Testis (tissue), 3 donors: ENCODE results near the gene ESR2. TPM values are rescaled to one million over a fixed set of nuclear protein-coding genes. Genes with fewer than 3 reads are reported as not detected.

Experiments
- DNase-seq: peaks from one replicate; pipeline ENCODE4 v3.0.0-alpha.2; 2019
- H3K27ac ChIP-seq, 2 donors: fragments of 200-600 bp; sonication (generic); one replicate each; pipeline ENCODE4 v1.5.1; 2019
- H3K27me3 ChIP-seq: fragments of 200-600 bp; sonication (generic); one replicate; pipeline ENCODE4 v1.5.1; 2019
- H3K36me3 ChIP-seq: fragments of 200-600 bp; sonication (generic); one replicate; pipeline ENCODE4 v1.5.1; 2017; ENCODE audit warnings: low read depth; ENCODE audit errors: missing control alignments
- H3K4me1 ChIP-seq: fragments of 200-600 bp; sonication (generic); one replicate; pipeline ENCODE4 v1.5.1; 2019
- H3K4me3 ChIP-seq, 2 donors: fragments of 200-600 bp; sonication (generic); one replicate each; pipeline ENCODE4 v1.5.1; 2017 to 2019
- H3K9me3 ChIP-seq: fragments of 200-600 bp; sonication (generic); one replicate; pipeline ENCODE4 v1.5.1; 2017
- POLR2A ChIP-seq: fragments of 450-650 bp; IDR thresholded peaks from one replicate; pipeline ENCODE4 v1.6.1; 2017; ENCODE audit warnings: antibody characterized with exemption, mild to moderate bottlenecking, moderate library complexity
- WGBS, 2 donors: methylation state at CpG; one replicate each; pipeline ENCODE4 v1.1.5; 2018; 5-methylcytosine and 5-hydroxymethylcytosine counted together
- intact Hi-C: fragments of 100-400 bp; cut with DNase I; formaldehyde crosslinking; loops from one replicate; pipeline ENCODE4 v1.15.1; 2023; ENCODE audit warnings: low total_unique reads
- polyA plus RNA-seq: library from polyadenylated mRNA; stranded (reverse); fragments of 350-450 nt; fragmentation: Illumina TruSeq; extraction: RNeasy Lipid Tissue Mini Kit (QIAGEN cat#74804); gene quantifications from one replicate; pipeline ENCODE4 v1.2.3, GENCODE V29; 2014; ENCODE audit warnings: low read depth, low replicate concordance; ENCODE audit not compliant: insufficient read depth
- total RNA-seq, 2 donors: library from RNA; depleted of rRNA; stranded (reverse); fragments of >200 nt; gene quantifications; one replicate each; pipeline ENCODE4 v1.2.3, GENCODE V29; 2016
- TF ChIP-seq, protein P1 (sequence below), 3 experiments: fragments of 450-650 bp in 2 of 3; fragments of 200-600 bp in 1 of 3; sonication (generic) in 1 of 3; IDR thresholded peaks; one replicate each; pipeline ENCODE4 v1.5.1; 2016 to 2019; ENCODE audit warnings: antibody characterized with exemption in 3 of 3, mild to moderate bottlenecking in 2 of 3, moderate library complexity in 1 of 3

The ESR2 gene
- total and polyA plus RNA-seq, 3 donors from 2014 or later: 17.2 to 33.3 (median 19.8) TPM

DNA sequence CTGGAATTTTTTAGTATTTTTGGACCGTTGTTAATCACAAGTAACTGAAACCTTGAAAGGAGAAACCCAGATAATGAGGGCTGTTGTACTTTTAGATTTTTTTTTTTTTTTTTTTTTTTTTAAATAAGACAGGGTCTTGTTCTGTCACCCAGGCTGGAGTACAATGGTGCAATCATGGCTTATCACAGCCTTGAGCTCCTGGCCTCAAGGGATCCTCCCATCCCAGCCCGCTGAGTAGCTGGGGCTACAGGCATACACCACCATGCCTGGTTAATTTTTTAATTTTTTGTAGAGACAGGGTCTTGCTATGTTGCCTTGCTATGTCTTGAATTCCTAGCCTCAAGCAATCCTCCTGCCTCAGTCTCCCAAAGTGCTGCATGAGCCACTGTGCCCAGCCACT is 229.7 kb downstream of the ESR2 start:
- Histone ChIP-seq H3K36me3 (no peaks in the 10 kb centered on the region), H3K9me3 (no peaks in the 10 kb centered on the region), H3K27ac (no peak overlapping the region), H3K27me3 (no peaks in the 10 kb centered on the region), H3K4me3 (no peak overlapping the region), H3K4me1 (peaks cover 15% of the 10 kb centered on the region)
- DNase-seq: peak; percentile 70
- 73 to 83% methylated on average over 2 of the region's 2 CpGs for WGBS, 2 donors
- intact Hi-C loops: no loop called here
- TF ChIP-seq, protein P1, sequence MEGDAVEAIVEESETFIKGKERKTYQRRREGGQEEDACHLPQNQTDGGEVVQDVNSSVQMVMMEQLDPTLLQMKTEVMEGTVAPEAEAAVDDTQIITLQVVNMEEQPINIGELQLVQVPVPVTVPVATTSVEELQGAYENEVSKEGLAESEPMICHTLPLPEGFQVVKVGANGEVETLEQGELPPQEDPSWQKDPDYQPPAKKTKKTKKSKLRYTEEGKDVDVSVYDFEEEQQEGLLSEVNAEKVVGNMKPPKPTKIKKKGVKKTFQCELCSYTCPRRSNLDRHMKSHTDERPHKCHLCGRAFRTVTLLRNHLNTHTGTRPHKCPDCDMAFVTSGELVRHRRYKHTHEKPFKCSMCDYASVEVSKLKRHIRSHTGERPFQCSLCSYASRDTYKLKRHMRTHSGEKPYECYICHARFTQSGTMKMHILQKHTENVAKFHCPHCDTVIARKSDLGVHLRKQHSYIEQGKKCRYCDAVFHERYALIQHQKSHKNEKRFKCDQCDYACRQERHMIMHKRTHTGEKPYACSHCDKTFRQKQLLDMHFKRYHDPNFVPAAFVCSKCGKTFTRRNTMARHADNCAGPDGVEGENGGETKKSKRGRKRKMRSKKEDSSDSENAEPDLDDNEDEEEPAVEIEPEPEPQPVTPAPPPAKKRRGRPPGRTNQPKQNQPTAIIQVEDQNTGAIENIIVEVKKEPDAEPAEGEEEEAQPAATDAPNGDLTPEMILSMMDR (IDR thresholded peaks at IDR 0.05): no peak
- TF ChIP-seq POLR2A: no peak

DNA sequence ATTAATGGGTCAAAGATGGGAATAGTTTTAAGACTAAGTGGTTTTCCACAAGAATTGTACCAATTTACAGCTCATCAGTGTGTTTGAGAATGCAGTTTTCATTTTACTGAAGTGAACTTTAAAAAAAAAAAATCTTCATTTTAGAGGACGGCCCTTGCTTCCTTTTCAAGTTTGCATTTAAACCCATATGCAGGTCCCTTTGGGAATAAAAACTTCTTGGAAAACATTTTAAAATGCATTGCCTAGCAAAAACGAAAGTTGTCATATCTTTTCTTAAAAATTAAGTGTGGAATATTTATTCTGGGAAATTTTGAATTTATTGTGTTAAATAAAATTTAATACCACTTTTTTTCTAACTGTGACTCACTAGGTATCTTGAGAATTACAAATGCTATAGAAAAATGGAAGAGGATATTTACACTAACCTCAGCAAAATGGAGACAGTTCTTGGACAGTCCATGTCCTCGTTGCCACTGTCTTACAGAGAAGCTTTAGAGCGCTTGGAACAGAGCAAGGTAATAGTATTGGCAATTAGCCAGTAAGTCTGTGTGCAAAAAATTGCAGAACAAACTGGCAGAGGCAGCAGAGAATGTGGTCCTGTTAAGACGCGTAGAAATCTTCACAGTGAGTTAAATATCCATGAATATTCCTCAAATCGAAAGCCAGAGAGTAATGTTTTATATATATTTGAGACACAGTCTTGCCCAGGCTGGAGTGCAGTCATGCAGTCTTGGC is 231.6 kb downstream of the ESR2 start:
- TF ChIP-seq, protein P1 (IDR thresholded peaks at IDR 0.05): no peak
- no peak for TF ChIP-seq POLR2A
- Histone ChIP-seq H3K36me3 (no peaks in the 10 kb centered on the region), H3K9me3 (no peaks in the 10 kb centered on the region), H3K4me3 (no peak overlapping the region), H3K27me3 (no peaks in the 10 kb centered on the region), H3K27ac (no peak overlapping the region), H3K4me1 (no peaks in the 10 kb centered on the region)
- no peak for DNase-seq
- WGBS, 2 donors: 41 to 55% methylated on average over 7 of the region's 7 CpGs
- intact Hi-C loops: no loop called here

DNA sequence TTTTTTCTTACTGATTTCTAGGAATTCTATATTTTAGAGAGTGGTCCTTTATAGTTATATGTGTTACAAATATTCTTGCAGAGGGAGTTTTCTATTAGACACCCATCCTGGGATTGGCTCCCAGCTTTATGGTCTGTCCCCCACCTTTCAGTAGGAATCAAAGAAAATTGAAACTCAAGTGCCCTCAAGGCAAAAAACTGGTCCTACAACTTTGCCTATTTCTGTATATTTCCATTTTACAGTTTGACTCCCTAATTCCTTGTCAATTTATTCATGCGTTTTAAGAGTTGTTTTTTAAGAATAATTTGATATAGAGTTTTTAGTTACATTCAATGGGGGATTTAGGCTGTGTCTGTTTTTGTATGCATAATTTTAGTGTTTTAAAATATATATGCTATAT is 232.5 kb downstream of the ESR2 start:
- TF ChIP-seq POLR2A: no peak
- TF ChIP-seq, protein P1 (IDR thresholded peaks at IDR 0.05): no peak
- intact Hi-C loops: no loop called here
- H3K27ac ChIP-seq: no peak overlapping the region
- no peak overlapping the region for H3K4me3 ChIP-seq
- no peaks in the 10 kb centered on the region for H3K9me3 ChIP-seq
- 95 to 96% methylated on average over 1 of the region's 1 CpG for WGBS, 2 donors
- H3K4me1 ChIP-seq: no peaks in the 10 kb centered on the region
- H3K27me3 ChIP-seq: no peaks in the 10 kb centered on the region
- no peaks in the 10 kb centered on the region for H3K36me3 ChIP-seq
- DNase-seq: no peak

DNA sequence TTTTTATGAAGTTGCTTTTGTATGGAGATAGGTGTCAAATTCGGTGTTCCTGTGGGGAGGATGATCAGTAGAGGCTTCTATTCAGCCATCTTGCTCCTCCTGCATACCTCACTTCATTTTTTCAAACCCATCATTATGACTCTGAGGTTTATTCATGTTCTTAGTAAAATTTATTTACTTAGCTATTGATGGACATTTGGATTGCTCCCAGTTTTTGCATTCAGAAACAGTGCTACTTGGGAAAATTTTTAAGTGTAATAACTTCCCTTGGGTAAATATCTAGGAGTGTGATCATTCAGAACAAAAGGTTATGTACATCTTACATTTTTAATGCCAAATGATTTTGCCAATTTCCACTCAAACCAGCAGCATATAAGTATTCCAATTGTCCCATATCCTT is 233.1 kb downstream of the ESR2 start:
- intact Hi-C loops: no loop called here

More for the DNA sequence above, 233.1 kb downstream of the ESR2 start:
- Histone ChIP-seq H3K27me3 (no peaks in the 10 kb centered on the region), H3K27ac (no peak overlapping the region), H3K4me1 (no peaks in the 10 kb centered on the region), H3K36me3 (no peaks in the 10 kb centered on the region), H3K9me3 (no peaks in the 10 kb centered on the region), H3K4me3 (no peak overlapping the region)
- no peak for TF ChIP-seq POLR2A
- TF ChIP-seq, protein P1 (IDR thresholded peaks at IDR 0.05): no peak
- whole genome bisulfite sequencing, 2 donors: 76 to 77% methylated on average over 1 of the region's 1 CpG
- no peak for DNase-seq
